ENCODE data around the gene LTBP1.

DNA sequence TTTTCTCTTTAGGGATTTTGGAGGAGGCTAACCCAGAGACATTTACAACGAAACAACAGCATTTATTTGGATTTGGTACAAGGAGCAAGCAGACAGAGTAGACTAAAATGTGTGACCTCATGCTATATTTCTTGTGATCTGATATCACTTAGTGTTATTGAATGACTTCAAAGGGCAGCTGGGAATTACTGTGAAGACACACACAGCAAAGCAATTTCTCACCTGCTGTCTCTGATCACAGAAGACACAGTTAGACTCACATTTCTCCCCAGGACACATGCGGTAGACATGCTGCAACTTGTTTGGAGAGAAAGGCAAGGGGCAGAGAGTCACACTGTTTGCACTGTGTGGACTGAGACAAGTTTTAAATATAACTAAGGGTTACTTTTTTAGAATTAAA, 67.5 kb downstream of the LTBP1 start:
- TF ChIP-seq, protein P1, sequence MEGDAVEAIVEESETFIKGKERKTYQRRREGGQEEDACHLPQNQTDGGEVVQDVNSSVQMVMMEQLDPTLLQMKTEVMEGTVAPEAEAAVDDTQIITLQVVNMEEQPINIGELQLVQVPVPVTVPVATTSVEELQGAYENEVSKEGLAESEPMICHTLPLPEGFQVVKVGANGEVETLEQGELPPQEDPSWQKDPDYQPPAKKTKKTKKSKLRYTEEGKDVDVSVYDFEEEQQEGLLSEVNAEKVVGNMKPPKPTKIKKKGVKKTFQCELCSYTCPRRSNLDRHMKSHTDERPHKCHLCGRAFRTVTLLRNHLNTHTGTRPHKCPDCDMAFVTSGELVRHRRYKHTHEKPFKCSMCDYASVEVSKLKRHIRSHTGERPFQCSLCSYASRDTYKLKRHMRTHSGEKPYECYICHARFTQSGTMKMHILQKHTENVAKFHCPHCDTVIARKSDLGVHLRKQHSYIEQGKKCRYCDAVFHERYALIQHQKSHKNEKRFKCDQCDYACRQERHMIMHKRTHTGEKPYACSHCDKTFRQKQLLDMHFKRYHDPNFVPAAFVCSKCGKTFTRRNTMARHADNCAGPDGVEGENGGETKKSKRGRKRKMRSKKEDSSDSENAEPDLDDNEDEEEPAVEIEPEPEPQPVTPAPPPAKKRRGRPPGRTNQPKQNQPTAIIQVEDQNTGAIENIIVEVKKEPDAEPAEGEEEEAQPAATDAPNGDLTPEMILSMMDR (conservative IDR thresholded peaks at IDR 0.05) = no peak
- TF ChIP-seq EZH2 (IDR thresholded peaks at IDR 0.05; ENCODE audit: low read depth) = no peak
